ENCODE data around the gene IQSEC3.

The IQSEC3 gene

GRCh38 chr12:113347-113746 lies 46.8 kb downstream of the IQSEC3 start:
- DNase-seq, result no peak

- no peak for DNase-seq
Measured at GRCh38 chr12:114626-115211, 48.2 kb downstream of the IQSEC3 start.

- DNase-seq, result no peak
Measured at GRCh38 chr12:115518-115917, 49.0 kb downstream of the IQSEC3 start.

GRCh38 chr12:115960-116915 lies 49.7 kb downstream of the IQSEC3 start:
- no peak for DNase-seq

GRCh38 chr12:117311-117710 lies 50.7 kb downstream of the IQSEC3 start:
- DNase-seq, result no peak

- DNase-seq, result peak; percentile 56
Measured at GRCh38 chr12:117816-118345, 51.3 kb downstream of the IQSEC3 start.

GRCh38 chr12:118591-118990 lies 52.0 kb downstream of the IQSEC3 start:
- DNase-seq, result no peak

GRCh38 chr12:120951-121350 lies 54.4 kb downstream of the IQSEC3 start:
- no peak for DNase-seq

- no peak for DNase-seq
Measured at GRCh38 chr12:121647-122046, 55.1 kb downstream of the IQSEC3 start.

GRCh38 chr12:125075-125474 lies 58.5 kb downstream of the IQSEC3 start:
- DNase-seq, result no peak

GRCh38 chr12:125566-125965 lies 59.0 kb downstream of the IQSEC3 start:
- DNase-seq, result no peak

GRCh38 chr12:128079-128478 lies 61.5 kb downstream of the IQSEC3 start:
- peak; percentile 80 for DNase-seq

GRCh38 chr12:129001-129400 lies 62.4 kb downstream of the IQSEC3 start:
- DNase-seq, result no peak

- no peak for DNase-seq
Measured at GRCh38 chr12:130519-130918, 64.0 kb downstream of the IQSEC3 start.

- DNase-seq, result no peak
Measured at GRCh38 chr12:131008-131407, 64.4 kb downstream of the IQSEC3 start.

- no peak for DNase-seq
Measured at GRCh38 chr12:131732-132495, 65.3 kb downstream of the IQSEC3 start.

- peak; percentile 54 for DNase-seq
Measured at GRCh38 chr12:133616-134232, 67.2 kb downstream of the IQSEC3 start.

- no peak for DNase-seq
Measured at GRCh38 chr12:135138-135537, 68.6 kb downstream of the IQSEC3 start.

GRCh38 chr12:138171-138897 lies 71.8 kb downstream of the IQSEC3 start:
- no peak for DNase-seq

GRCh38 chr12:138898-139534 lies 72.4 kb downstream of the IQSEC3 start:
- DNase-seq, result no peak

GRCh38 chr12:139585-139984 lies 73.0 kb downstream of the IQSEC3 start:
- DNase-seq, result no peak

- no peak for DNase-seq
Measured at GRCh38 chr12:140162-140561, 73.6 kb downstream of the IQSEC3 start.
